Mesendoderm (in vitro differentiated cells): Measurements from ENCODE around the gene AFF2.
A peak's percentile ranks its signal among the peaks of the same experiment; 100 is the strongest.

Experiments used
- DNase-seq: peaks from one replicate; pipeline ENCODE4 v3.0.0; 2013
- H2AK5ac ChIP-seq: 2 replicates; pipeline ENCODE4 v1.6.1; 2013; ENCODE audit warnings: low read length, inconsistent platforms
- H2BK120ac ChIP-seq: 2 replicates; pipeline ENCODE4 v1.6.1; 2013; ENCODE audit warnings: low read depth, mild to moderate bottlenecking, low read length, moderate library complexity, mixed read lengths
- H2BK15ac ChIP-seq: replicated peaks from 2 replicates; pipeline ENCODE4 v1.6.1; 2013; ENCODE audit warnings: low read depth, mild to moderate bottlenecking, moderate library complexity
- H2BK5ac ChIP-seq: 2 replicates; pipeline ENCODE4 v1.6.1; 2013; ENCODE audit warnings: low read length, inconsistent platforms
- H3K18ac ChIP-seq: 2 replicates; pipeline ENCODE4 v1.6.1; 2013; ENCODE audit warnings: mild to moderate bottlenecking, low read length, mixed read lengths
- H3K23ac ChIP-seq: one replicate; pipeline ENCODE4 v1.6.1; 2013; ENCODE audit warnings: low read length
- H3K27ac ChIP-seq: 2 replicates; pipeline ENCODE4 v1.5.1; 2013; ENCODE audit warnings: low read depth, mild to moderate bottlenecking, inconsistent platforms, low read length, moderate library complexity
- H3K27me3 ChIP-seq: 2 replicates; pipeline ENCODE4 v1.6.1; 2013; ENCODE audit warnings: low read length, control low read depth, mild to moderate bottlenecking, inconsistent platforms; ENCODE audit not compliant: insufficient read depth, poor library complexity
- H3K36me3 ChIP-seq: 2 replicates; pipeline ENCODE4 v1.6.1; 2013; ENCODE audit warnings: low read length, inconsistent platforms; ENCODE audit not compliant: control insufficient read depth, insufficient read depth
- H3K4ac ChIP-seq: one replicate; pipeline ENCODE4 v1.6.1; 2013; ENCODE audit warnings: low read depth, mild to moderate bottlenecking, low read length, moderate library complexity
- H3K4me1 ChIP-seq: 2 replicates; pipeline ENCODE4 v1.6.1; 2013; ENCODE audit warnings: low read depth, low read length, inconsistent platforms; ENCODE audit not compliant: control insufficient read depth
- H3K4me2 ChIP-seq: 2 replicates; pipeline ENCODE4 v1.6.1; 2013; ENCODE audit warnings: low read length
- H3K4me3 ChIP-seq: 2 replicates; pipeline ENCODE4 v1.5.1; 2013; ENCODE audit warnings: mild to moderate bottlenecking, low read length
- H3K56ac ChIP-seq: one replicate; pipeline ENCODE4 v1.6.1; 2013; ENCODE audit warnings: low read length
- H3K79me1 ChIP-seq: 2 replicates; pipeline ENCODE4 v1.6.1; 2013; ENCODE audit warnings: low read length, inconsistent platforms
- H3K79me2 ChIP-seq: 2 replicates; pipeline ENCODE4 v1.6.1; 2013; ENCODE audit warnings: mild to moderate bottlenecking, low read length; ENCODE audit not compliant: control insufficient read depth, insufficient read depth
- H3K9ac ChIP-seq: 2 replicates; pipeline ENCODE4 v1.6.1; 2013; ENCODE audit warnings: low read length, inconsistent platforms
- H4K5ac ChIP-seq: one replicate; pipeline ENCODE4 v1.6.1; 2013; ENCODE audit warnings: low read length
- H4K8ac ChIP-seq: one replicate; pipeline ENCODE4 v1.6.1; 2013; ENCODE audit warnings: low read depth, mild to moderate bottlenecking, control low read depth, low read length, moderate library complexity
- WGBS: extraction: QIAGEN DNeasy Blood & Tissue Kit; methylation state at CpG from one replicate; pipeline ENCODE4 v1.1.7; 2013; ENCODE audit warnings: low lambda C conversion rate, missing lambda C conversion rate; ENCODE audit not compliant: insufficient coverage; ENCODE audit errors: extremely low coverage; 5-methylcytosine and 5-hydroxymethylcytosine counted together

AFF2 gene

DNA sequence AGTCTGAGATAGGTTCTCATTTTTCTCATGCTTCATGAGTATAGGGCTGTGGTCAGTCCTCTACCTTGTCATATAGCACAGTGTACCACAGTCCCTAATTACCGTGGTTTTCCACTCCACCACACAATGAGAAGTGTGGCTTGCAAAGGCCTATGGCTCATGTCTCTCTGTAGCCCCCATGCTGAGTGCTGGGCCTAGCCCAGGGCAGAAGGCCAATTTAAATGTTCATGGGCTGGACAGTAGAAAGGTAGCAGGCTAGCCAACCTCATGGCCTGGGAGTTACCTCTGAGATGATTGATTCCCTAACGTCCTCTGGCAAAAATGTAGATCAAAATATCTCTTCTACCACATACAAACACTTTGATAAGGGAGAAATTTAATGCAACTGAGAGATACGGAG is 222.5 kb downstream of the AFF2 start:
- Histone ChIP-seq H3K56ac (no peak overlapping the region), H3K36me3 (no peaks in the 10 kb centered on the region), H3K27me3 (no peaks in the 10 kb centered on the region), H2AK5ac (no peak overlapping the region), H3K18ac (no peak overlapping the region), H2BK15ac (no peak overlapping the region), H3K23ac (no peak overlapping the region), H3K27ac (no peak overlapping the region), H3K9ac (no peak overlapping the region), H2BK5ac (no peak overlapping the region), H4K8ac (no peak overlapping the region), H3K4me1 (no peaks in the 10 kb centered on the region), H3K79me2 (no peaks in the 10 kb centered on the region), H3K4ac (no peak overlapping the region), H2BK120ac (no peak overlapping the region), H4K5ac (no peak overlapping the region), H3K79me1 (no peaks in the 10 kb centered on the region), H3K4me3 (no peak overlapping the region), H3K4me2 (no peak overlapping the region)
- no CpG with 5 or more reads among the region's 3 CpGs for WGBS
- DNase-seq: no peak

DNA sequence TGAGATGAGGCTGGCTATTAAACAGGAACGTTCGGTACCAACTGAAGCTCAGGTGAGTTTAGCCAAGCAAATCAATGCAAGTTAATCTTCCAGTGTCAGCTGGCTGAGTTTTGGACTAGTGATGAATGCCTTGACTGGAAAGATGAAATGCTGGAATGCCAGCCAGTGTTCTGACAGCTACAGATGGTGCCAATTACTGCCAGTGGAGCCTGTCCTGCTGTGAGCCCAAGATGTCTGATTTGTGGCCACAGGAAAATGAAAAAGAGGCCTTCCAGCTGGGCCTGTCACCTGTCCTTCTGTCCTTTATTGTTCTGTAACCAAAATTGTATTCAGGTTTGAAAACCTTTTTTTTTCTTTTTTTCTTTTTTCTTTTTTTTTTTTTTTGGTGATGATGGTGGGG is 223.1 kb downstream of the AFF2 start:
- DNase-seq: no peak
- Histone ChIP-seq H2BK120ac (no peak overlapping the region), H3K27me3 (no peaks in the 10 kb centered on the region), H4K8ac (no peak overlapping the region), H3K23ac (no peak overlapping the region), H3K4ac (no peak overlapping the region), H2BK5ac (no peak overlapping the region), H3K79me2 (no peaks in the 10 kb centered on the region), H3K4me3 (no peak overlapping the region), H2AK5ac (no peak overlapping the region), H3K79me1 (no peaks in the 10 kb centered on the region), H4K5ac (no peak overlapping the region), H3K27ac (no peak overlapping the region), H3K4me1 (no peaks in the 10 kb centered on the region), H2BK15ac (no peak overlapping the region), H3K4me2 (no peak overlapping the region), H3K9ac (no peak overlapping the region), H3K56ac (no peak overlapping the region), H3K36me3 (no peaks in the 10 kb centered on the region), H3K18ac (no peak overlapping the region)
- no CpG with 5 or more reads among the region's 2 CpGs for WGBS

DNA sequence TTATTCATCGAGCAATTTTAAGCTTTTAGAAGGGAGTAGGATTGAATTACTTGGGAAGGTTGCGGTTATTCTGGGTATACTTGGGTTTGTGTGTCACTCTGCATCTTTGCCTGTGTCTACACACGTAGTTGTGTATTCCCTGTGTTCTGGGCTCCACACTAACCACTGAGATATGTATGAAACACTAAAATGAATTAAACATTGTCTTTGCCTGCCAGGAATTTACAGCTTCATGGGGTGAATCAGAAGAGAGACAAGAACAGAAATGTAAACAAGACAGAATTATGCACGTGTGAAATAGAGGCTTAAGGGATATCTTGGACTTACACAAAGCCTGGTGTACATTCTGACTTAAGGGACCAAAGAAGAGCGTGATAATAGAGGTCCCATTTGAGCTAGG is 228.5 kb downstream of the AFF2 start:
- H3K9ac ChIP-seq: no peak overlapping the region
- no peaks in the 10 kb centered on the region for H3K4me1 ChIP-seq
- H4K5ac ChIP-seq: no peak overlapping the region
- H3K79me1 ChIP-seq: no peaks in the 10 kb centered on the region
- no peak overlapping the region for H3K18ac ChIP-seq
- no peak overlapping the region for H3K4me3 ChIP-seq
- H3K4me2 ChIP-seq: no peak overlapping the region
- H3K27ac ChIP-seq: no peak overlapping the region
- H2BK15ac ChIP-seq: no peak overlapping the region
- no peaks in the 10 kb centered on the region for H3K27me3 ChIP-seq
- no peak overlapping the region for H3K23ac ChIP-seq
- no CpG with 5 or more reads among the region's 5 CpGs for WGBS
- no peaks in the 10 kb centered on the region for H3K36me3 ChIP-seq
- H3K56ac ChIP-seq: no peak overlapping the region
- no peak overlapping the region for H2AK5ac ChIP-seq
- no peaks in the 10 kb centered on the region for H3K79me2 ChIP-seq
- H2BK5ac ChIP-seq: no peak overlapping the region
- H3K4ac ChIP-seq: no peak overlapping the region
- no peak overlapping the region for H2BK120ac ChIP-seq
- DNase-seq: no peak
- no peak overlapping the region for H4K8ac ChIP-seq

DNA sequence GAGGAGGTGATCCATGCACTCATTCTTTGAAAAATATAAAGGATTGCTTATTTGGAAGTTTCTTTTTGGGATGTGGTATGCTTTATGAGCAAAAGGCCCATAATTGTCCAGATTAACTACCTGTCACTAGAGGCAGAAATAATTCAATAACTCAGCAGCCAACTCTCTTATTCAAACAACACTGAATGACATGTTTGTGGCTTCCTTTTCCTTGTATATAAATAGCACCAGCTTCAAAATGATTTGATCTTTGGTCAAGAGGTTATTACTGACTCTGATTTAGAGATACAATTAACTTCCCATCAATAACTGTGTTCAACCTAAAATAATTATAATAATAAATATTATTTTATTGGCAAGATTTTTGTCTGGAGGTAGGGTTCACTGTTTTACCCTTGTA is 232.3 kb downstream of the AFF2 start:
- Histone ChIP-seq H3K4me2 (no peak overlapping the region), H2AK5ac (no peak overlapping the region), H3K79me2 (no peaks in the 10 kb centered on the region), H2BK15ac (no peak overlapping the region), H3K9ac (no peak overlapping the region), H3K79me1 (no peaks in the 10 kb centered on the region), H4K5ac (no peak overlapping the region), H3K4me1 (no peaks in the 10 kb centered on the region), H2BK5ac (no peak overlapping the region), H2BK120ac (no peak overlapping the region), H3K27ac (no peak overlapping the region), H3K18ac (no peak overlapping the region), H3K36me3 (no peaks in the 10 kb centered on the region), H3K27me3 (no peaks in the 10 kb centered on the region), H3K23ac (no peak overlapping the region), H3K56ac (no peak overlapping the region), H3K4ac (no peak overlapping the region), H3K4me3 (no peak overlapping the region), H4K8ac (no peak overlapping the region)
- DNase-seq: no peak

DNA sequence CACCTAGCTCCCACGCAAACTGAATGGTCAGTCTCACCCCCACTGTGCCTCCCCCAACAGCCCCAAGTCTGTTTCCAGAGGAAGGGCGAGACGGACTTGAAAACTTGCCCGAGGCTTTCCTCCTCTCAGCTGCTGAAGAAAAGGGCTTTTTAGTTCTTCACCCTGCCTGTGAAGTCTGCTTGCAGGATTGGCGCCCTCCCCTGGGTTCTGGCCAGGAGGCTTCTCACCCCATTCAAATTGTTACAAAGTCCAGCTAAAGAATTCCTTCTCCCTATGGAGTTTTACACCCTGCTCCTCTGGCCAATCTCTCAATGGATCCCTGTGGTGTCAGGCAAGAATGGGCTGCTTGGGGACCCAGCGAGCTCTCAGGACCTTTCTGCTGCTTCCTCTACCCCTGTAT is 241.0 kb downstream of the AFF2 start:
- H2BK5ac ChIP-seq: no peak overlapping the region
- no peaks in the 10 kb centered on the region for H3K79me1 ChIP-seq
- H3K4ac ChIP-seq: no peak overlapping the region
- no peak overlapping the region for H4K8ac ChIP-seq
- H3K18ac ChIP-seq: no peak overlapping the region
- no peak overlapping the region for H4K5ac ChIP-seq
- no peak overlapping the region for H3K4me3 ChIP-seq
- no peak overlapping the region for H3K4me2 ChIP-seq
- H3K9ac ChIP-seq: no peak overlapping the region
- H2BK15ac ChIP-seq: no peak overlapping the region
- peak; percentile 47 for DNase-seq
- no peak overlapping the region for H3K27ac ChIP-seq
- no peaks in the 10 kb centered on the region for H3K27me3 ChIP-seq
- no peak overlapping the region for H2BK120ac ChIP-seq
- no CpG with 5 or more reads among the region's 6 CpGs for WGBS
- H3K56ac ChIP-seq: no peak overlapping the region
- H3K4me1 ChIP-seq: no peaks in the 10 kb centered on the region
- no peaks in the 10 kb centered on the region for H3K36me3 ChIP-seq
- H2AK5ac ChIP-seq: no peak overlapping the region
- no peaks in the 10 kb centered on the region for H3K79me2 ChIP-seq
- H3K23ac ChIP-seq: no peak overlapping the region

DNA sequence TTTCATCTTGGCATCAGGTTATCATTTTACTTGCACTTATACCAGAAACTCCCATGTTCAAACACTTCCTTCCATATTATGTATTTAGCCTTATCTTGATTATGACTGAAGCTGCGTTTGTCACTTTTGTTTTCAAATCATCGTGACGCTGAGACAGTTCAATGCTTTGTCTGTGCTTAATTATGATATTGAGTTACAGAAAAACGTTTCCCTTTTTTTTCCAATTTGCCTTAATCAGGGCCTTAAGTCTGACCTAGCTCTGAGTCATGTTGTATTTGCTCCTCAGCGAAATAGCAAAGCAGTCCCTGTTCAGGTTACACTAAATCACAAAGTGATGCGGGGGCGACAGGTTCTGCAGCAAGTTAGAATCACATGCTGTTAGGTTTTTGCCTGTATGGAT is 254.7 kb downstream of the AFF2 start:
- H3K4me2 ChIP-seq: no peak overlapping the region
- no peak for DNase-seq
- no peaks in the 10 kb centered on the region for H3K36me3 ChIP-seq
- WGBS: no CpG with 5 or more reads among the region's 7 CpGs
- no peak overlapping the region for H3K56ac ChIP-seq
- no peak overlapping the region for H3K4me3 ChIP-seq
- H4K8ac ChIP-seq: no peak overlapping the region
- no peak overlapping the region for H3K9ac ChIP-seq
- H2AK5ac ChIP-seq: no peak overlapping the region
- no peaks in the 10 kb centered on the region for H3K27me3 ChIP-seq
- no peak overlapping the region for H2BK5ac ChIP-seq
- no peak overlapping the region for H3K18ac ChIP-seq
- no peak overlapping the region for H3K4ac ChIP-seq
- no peaks in the 10 kb centered on the region for H3K4me1 ChIP-seq
- H4K5ac ChIP-seq: no peak overlapping the region
- H3K79me2 ChIP-seq: no peaks in the 10 kb centered on the region
- no peak overlapping the region for H3K23ac ChIP-seq
- H2BK120ac ChIP-seq: no peak overlapping the region
- H3K27ac ChIP-seq: no peak overlapping the region
- H3K79me1 ChIP-seq: no peaks in the 10 kb centered on the region
- H2BK15ac ChIP-seq: no peak overlapping the region
